Bronchial epithelial cell (primary cell): ENCODE results near the gene KCNAB3. TPM values are rescaled to one million over a fixed set of nuclear protein-coding genes. Genes with fewer than 3 reads are reported as not detected.

Experiments
- DNase-seq: peaks from one replicate; pipeline ENCODE4 v3.0.0-alpha.2; 2010; ENCODE audit warnings: low read depth
- FAIRE-seq: peaks from 2 replicates; lab custom pipeline; 2011; peaks lifted over from hg19 to GRCh38; lab: Jason Lieb, UNC
- H3K27me3 ChIP-seq: 2 replicates; pipeline ENCODE4 v1.5.1; 2011; ENCODE audit warnings: low read length; ENCODE audit not compliant: control insufficient read depth, insufficient read depth
- H3K36me3 ChIP-seq: 2 replicates; pipeline ENCODE4 v1.5.1; 2011; ENCODE audit warnings: low read length; ENCODE audit not compliant: control insufficient read depth, insufficient read depth
- H3K4me3 ChIP-seq: 2 replicates; pipeline ENCODE4 v1.5.1; 2011; ENCODE audit warnings: mild to moderate bottlenecking, low read depth, low read length, control low read depth
- total RNA-seq: library from RNA; depleted of rRNA; stranded (reverse); fragments of >200 nt; gene quantifications from 2 replicates; pipeline ENCODE4 v1.2.1, GENCODE V29; 2014
- TF ChIP-seq, protein P1 (sequence below): IDR thresholded peaks from 2 replicates; pipeline ENCODE4 v1.5.1; 2011; ENCODE audit warnings: mild to moderate bottlenecking, moderate library complexity, low read length, control low read depth, inconsistent platforms; ENCODE audit not compliant: insufficient read depth, severe bottlenecking

The KCNAB3 gene
- total RNA-seq, 1 donor from 2014 or later: 0.79 TPM

DNA sequence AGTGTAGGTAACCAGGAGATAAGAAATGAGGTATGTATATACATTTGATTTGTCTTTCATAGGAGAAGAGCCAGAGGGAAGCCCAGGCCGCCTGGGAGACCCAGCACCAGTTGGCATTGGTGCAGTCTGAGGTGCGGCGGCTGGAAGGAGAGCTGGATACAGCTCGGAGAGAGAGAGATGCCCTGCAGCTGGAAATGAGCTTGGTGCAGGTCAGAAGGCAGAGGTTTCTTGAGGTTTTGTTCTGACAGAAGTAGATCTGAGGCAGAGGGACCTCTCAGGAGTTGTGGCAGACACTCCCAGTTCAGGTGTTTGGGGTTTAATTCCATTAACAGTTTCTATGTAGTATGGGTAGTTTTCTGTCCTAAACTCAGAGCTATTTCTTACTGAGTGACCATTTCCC lies 10.4 kb upstream of the KCNAB3 start:
- no peak for DNase-seq
- TF ChIP-seq, protein P1, sequence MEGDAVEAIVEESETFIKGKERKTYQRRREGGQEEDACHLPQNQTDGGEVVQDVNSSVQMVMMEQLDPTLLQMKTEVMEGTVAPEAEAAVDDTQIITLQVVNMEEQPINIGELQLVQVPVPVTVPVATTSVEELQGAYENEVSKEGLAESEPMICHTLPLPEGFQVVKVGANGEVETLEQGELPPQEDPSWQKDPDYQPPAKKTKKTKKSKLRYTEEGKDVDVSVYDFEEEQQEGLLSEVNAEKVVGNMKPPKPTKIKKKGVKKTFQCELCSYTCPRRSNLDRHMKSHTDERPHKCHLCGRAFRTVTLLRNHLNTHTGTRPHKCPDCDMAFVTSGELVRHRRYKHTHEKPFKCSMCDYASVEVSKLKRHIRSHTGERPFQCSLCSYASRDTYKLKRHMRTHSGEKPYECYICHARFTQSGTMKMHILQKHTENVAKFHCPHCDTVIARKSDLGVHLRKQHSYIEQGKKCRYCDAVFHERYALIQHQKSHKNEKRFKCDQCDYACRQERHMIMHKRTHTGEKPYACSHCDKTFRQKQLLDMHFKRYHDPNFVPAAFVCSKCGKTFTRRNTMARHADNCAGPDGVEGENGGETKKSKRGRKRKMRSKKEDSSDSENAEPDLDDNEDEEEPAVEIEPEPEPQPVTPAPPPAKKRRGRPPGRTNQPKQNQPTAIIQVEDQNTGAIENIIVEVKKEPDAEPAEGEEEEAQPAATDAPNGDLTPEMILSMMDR: no peak
- no peaks in the 10 kb centered on the region for H3K27me3 ChIP-seq
- H3K36me3 ChIP-seq: peaks cover 29% of the 10 kb centered on the region
- H3K4me3 ChIP-seq: no peak overlapping the region
- no peak for FAIRE-seq

DNA sequence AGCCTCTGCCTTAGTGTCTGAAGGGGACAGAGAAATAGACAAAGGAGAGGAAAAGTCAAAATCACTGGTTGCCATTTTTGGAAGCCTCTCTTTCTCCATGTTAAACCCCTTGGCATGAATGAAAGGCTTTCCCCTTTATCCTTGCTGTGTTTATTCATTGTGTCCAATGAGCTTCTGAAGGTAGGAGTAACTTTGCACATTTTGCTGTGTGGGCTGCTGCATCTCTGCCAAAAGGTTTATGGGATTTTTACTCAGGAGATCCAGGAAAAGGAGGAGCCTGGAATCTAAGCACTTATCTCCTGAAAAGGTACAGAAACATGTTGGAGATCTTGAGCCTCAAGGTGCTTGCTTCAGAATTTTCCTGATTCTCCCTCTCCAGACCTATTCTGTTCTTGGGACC lies 6.2 kb upstream of the KCNAB3 start:
- Histone ChIP-seq H3K4me3 (no peak overlapping the region), H3K36me3 (peaks cover 19% of the 10 kb centered on the region), H3K27me3 (no peaks in the 10 kb centered on the region)
- DNase-seq (no peak), FAIRE-seq (no peak)
- TF ChIP-seq, protein P1: no peak

DNA sequence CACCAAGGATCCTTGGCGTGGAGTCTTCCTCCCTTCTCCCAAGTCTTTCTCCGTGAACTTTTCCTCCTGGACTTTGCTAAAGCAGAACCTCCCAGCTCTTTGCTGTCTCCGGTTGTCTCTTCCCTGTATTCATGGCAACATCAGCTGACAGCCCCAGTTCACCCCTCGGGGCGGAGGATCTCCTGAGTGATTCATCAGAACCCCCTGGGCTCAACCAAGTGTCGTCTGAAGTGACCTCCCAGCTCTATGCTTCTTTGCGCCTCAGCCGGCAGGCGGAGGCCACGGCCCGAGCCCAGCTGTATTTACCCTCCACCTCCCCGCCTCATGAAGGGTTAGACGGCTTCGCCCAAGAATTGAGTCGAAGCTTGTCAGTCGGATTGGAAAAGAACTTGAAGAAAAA lies 3.3 kb upstream of the KCNAB3 start:
- TF ChIP-seq, protein P1: peak; percentile 42
- Histone ChIP-seq H3K27me3 (no peaks in the 10 kb centered on the region), H3K36me3 (peaks cover 12% of the 10 kb centered on the region), H3K4me3 (peak overlapping the region; percentile 95)
- DNase-seq (peak; percentile 40), FAIRE-seq (no peak)

DNA sequence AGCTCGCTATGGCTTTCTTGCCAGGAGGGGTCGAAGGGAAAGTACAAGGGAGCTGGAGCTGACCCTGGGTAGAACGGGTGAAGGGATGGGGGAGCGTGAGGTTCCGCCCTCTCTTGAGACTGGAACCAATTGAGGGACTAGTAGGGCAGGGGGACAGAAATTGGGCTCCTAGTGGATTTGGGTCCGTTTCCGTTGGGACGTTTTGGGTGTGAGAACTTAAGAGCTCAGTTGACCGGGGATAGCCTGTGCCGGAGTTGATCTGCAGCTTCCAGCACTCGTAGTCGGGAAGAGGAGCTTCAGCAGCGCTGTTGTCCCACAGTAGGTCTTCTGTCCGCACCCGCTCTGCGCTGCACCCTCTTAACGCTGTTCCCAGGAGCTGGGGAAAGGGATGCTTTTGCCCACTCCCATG lies 2.8 kb upstream of the KCNAB3 start:
- Histone ChIP-seq H3K4me3 (peak overlapping the region; percentile 95), H3K27me3 (no peaks in the 10 kb centered on the region), H3K36me3 (peaks cover 12% of the 10 kb centered on the region)
- DNase-seq (peak; percentile 18), FAIRE-seq (no peak)
- TF ChIP-seq, protein P1: no peak

DNA sequence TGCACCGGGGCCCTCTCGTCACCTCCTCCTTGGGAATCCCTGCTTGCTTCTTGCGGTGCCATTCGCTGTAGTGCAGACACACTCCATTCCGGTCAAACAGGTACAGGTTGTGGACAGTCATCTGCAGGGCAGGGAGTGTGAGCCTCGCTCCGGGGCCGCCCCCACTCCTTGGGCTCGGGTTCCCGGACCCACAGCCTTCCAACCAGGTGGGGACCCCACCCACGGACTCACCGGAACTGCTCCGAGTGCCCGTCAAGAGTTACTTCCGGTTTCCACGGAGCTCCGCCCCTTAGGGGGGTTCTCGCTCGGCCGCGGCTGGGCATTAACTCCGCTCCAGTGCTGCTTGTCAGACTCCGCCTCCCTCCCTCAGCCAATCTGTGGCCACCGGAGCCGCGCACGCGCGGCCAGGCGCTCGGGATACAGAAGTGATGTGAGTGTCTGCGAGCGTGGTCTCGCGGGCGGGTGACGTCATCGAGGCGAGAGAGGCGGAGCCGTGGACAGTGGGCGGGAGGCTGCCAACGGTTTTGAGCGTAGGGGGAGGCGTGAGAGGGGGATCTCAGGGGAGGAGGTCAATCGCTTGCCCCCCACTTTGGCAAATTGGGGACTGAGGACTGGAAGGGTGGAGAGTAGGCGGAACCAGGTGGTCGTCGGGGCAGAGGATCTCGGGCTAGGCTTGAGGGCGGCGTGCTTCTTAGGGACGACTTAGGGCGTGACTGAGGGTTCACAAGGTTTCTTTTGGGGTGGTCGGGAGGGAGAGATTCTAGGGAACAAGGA lies 2.2 kb upstream of the KCNAB3 start, which contains the start of the genes CNTROB and TRAPPC1:
Gene CNTROB (plus strand): TSS at position 498 of the 774 bp plus-strand sequence. CDS start 874 bp downstream, outside the sequence.
Gene TRAPPC1 (minus strand): TSS at position 238 of the 774 bp plus-strand sequence. CDS start 117 bp downstream, at position 121.
- Histone ChIP-seq H3K27me3 (no peaks in the 10 kb centered on the region), H3K4me3 (peak within 1 kb of the TSS; percentile 95), H3K36me3 (peaks cover 11% of the 10 kb centered on the region)
- TF ChIP-seq, protein P1: no peak
- DNase-seq: peak; percentile 97
- no peak for FAIRE-seq
